Sciatic nerve (tissue), 2 donors: Measurements from ENCODE around the gene PKLR. TPM values are rescaled to one million over a fixed set of nuclear protein-coding genes. Genes with fewer than 3 reads are reported as not detected.
"Not testable (repeated sequence)": the region's sequence is repeated elsewhere in the genome, so short reads cannot be mapped to it uniquely, and the experiment has no call there.

Experiments
- ATAC-seq: fragments of 200-7000 bp; cut with Tn5 transposase; one replicate; pipeline ENCODE4 v1.9.1; 2020; ENCODE audit warnings: mild to moderate bottlenecking, moderate library complexity
- DNase-seq: peaks from one replicate; pipeline ENCODE4 v3.0.0-alpha.2; 2020; ENCODE audit warnings: low spot score
- intact Hi-C: fragments of 100-400 bp; cut with DNase I; formaldehyde crosslinking; loops from one replicate; pipeline ENCODE4 v1.14.2; 2022
- microRNA-seq: library from miRNA; unstranded; fragments of <30 nt; microRNA quantifications from one replicate; pipeline ENCODE4 v1.2.0, GENCODE V29; 2020
- total RNA-seq: library from RNA; stranded (reverse); fragmentation: NEBNext Ultra II Directional; extraction: Animal tissue kit (Norgen Biotek cat#: 25700); gene quantifications from one replicate; pipeline ENCODE4 v1.2.1, GENCODE V29; 2021
- donor health status: DM: no; HTN: no; CAD: no.
- donor health status: DM: no; HTN: no; CAD: no.

The PKLR gene
- total RNA-seq, 1 donor from 2014 or later, result not detected

- ATAC-seq, intact Hi-C loops, DNase-seq: not testable (repeated sequence)
Measured at GRCh38 chr1:155246796-155247195, 54.4 kb downstream of the PKLR start.

GRCh38 chr1:155245163-155245524 is 56.1 kb downstream of the PKLR start:
- DNase-seq (no peak), ATAC-seq (no peak)
- intact Hi-C loops, result no loop called here

GRCh38 chr1:155244368-155245162 is 56.7 kb downstream of the PKLR start:
- DNase-seq (peak; percentile 98), ATAC-seq (peak; percentile 96)
- intact Hi-C loops, result no loop called here

GRCh38 chr1:155242805-155243358 is 58.4 kb downstream of the PKLR start:
- ATAC-seq (no peak), DNase-seq (no peak)
- intact Hi-C loops, result no loop called here

- intact Hi-C loops, result no loop called here
- ATAC-seq (no peak), DNase-seq (no peak)
Measured at GRCh38 chr1:155241841-155242264, 59.4 kb downstream of the PKLR start.

GRCh38 chr1:155241069-155241679 is 60.1 kb downstream of the PKLR start:
- intact Hi-C loops, result no loop called here
- ATAC-seq, result peak; percentile 36
- DNase-seq, result peak; percentile 81

Small RNA genes within 50 kb of the gene (microRNA-seq; reads per million reads assigned to microRNA genes)
- not detected for gene MIR555

Other genes with a start within 250 kb of the PKLR start
- gene EFNA4, start 237.7 kb downstream of the PKLR start, total RNA-seq, result 3.1 TPM
- gene EFNA3, start 222.6 kb downstream of the PKLR start, total RNA-seq, result 2.4 TPM
- 49.0 TPM for gene EFNA1, start 173.6 kb downstream of the PKLR start, total RNA-seq
- gene SLC50A1, start 165.6 kb downstream of the PKLR start, total RNA-seq, result 20.8 TPM
- gene DPM3, start 160.9 kb downstream of the PKLR start, total RNA-seq, result 75.3 TPM
- 162 TPM for gene KRTCAP2, start 128.1 kb downstream of the PKLR start, total RNA-seq
- gene TRIM46, start 127.6 kb downstream of the PKLR start, total RNA-seq, result 4.8 TPM
- 58.8 TPM for gene THBS3, start 93.5 kb downstream of the PKLR start, total RNA-seq
- gene MTX1, start 92.7 kb downstream of the PKLR start, total RNA-seq, result 20.0 TPM
- gene ENTREP3, start 46.0 kb downstream of the PKLR start, total RNA-seq, result 28.4 TPM
- 44.0 TPM for gene SCAMP3, start 39.1 kb downstream of the PKLR start, total RNA-seq
- gene CLK2, start 27.9 kb downstream of the PKLR start, total RNA-seq, result 57.8 TPM
- 8.0 TPM for gene HCN3, start 24.0 kb downstream of the PKLR start, total RNA-seq
- 160 TPM for gene FDPS, start 7.4 kb upstream of the PKLR start, total RNA-seq
- 43.3 TPM for gene RUSC1, start 19.5 kb upstream of the PKLR start, total RNA-seq